SK-N-SH (cell line): ENCODE data around the gene ZDHHC8. TPM values are rescaled to one million over a fixed set of nuclear protein-coding genes. Genes with fewer than 3 reads are reported as not detected.
A peak's percentile ranks its signal among the peaks of the same experiment; 100 is the strongest.

Experiments used
- CTCF ChIA-PET: fragments of 300-600, 350-600 bp; formaldehyde crosslinking; extraction: SDS; loops from one replicate; lab custom pipeline; 2021; lab: Yijun Ruan, JAX
- POLR2A ChIA-PET: fragments of 350-600 bp; sonication (Branson Sonifier 250); formaldehyde crosslinking; extraction: SDS; loops from one replicate; lab custom pipeline; 2020; ENCODE audit warnings: antibody characterized with exemption, inconsistent platforms; lab: Yijun Ruan, JAX
- DNase-seq: peaks from one replicate; pipeline ENCODE4 v3.0.0; 2012
- H2AFZ ChIP-seq: fragments of 200-600 bp; sonication (generic); 2 replicates; pipeline ENCODE4 v1.8.1; 2016; ENCODE audit warnings: antibody characterized with exemption, mild to moderate bottlenecking, low read depth
- H3F3A ChIP-seq: fragments of 200-600 bp; sonication (generic); replicated peaks from 2 replicates; pipeline ENCODE3; 2016; ENCODE audit warnings: antibody characterized with exemption, mild to moderate bottlenecking; ENCODE audit not compliant: insufficient read depth
- H3K27ac ChIP-seq, 2 experiments: fragments of 200-500 bp in 1 of 2; fragments of 200-600 bp in 1 of 2; sonication (Bioruptor generic) in 1 of 2; sonication (generic), shearing (Covaris generic) in 1 of 2; 2 replicates each; pipeline versions ENCODE4 v1.5.1 to v1.6.1; 2014 to 2016; ENCODE audit warnings: low read depth in 2 of 2, inconsistent platforms in 1 of 2, low read length in 1 of 2, mild to moderate bottlenecking in 1 of 2, mixed read lengths in 1 of 2
- H3K27me3 ChIP-seq: fragments of 200-600 bp; sonication (generic), shearing (Covaris generic); 2 replicates; pipeline ENCODE4 v1.6.1; 2016; ENCODE audit warnings: mixed run types; ENCODE audit not compliant: insufficient read depth
- H3K36me3 ChIP-seq, 2 experiments: fragments of 200-500 bp in 1 of 2; fragments of 200-600 bp in 1 of 2; sonication (Bioruptor generic) in 1 of 2; sonication (generic) in 1 of 2; replicated peaks in 1 of 2; 2 replicates each; pipeline versions ENCODE3 to v1.5.1; 2014 to 2016; ENCODE audit warnings: low read length in 1 of 2, mild to moderate bottlenecking in 1 of 2; ENCODE audit not compliant: insufficient read depth in 2 of 2, control insufficient read depth in 1 of 2
- H3K4me1 ChIP-seq, 2 experiments: fragments of 200-500 bp in 1 of 2; fragments of 200-600 bp in 1 of 2; sonication (Bioruptor generic) in 1 of 2; sonication (generic), shearing (Covaris generic) in 1 of 2; 2 replicates each; pipeline versions ENCODE4 v1.5.1 to v1.6.1; 2014 to 2016; ENCODE audit warnings: low read depth in 1 of 2, low read length in 1 of 2, mixed run types in 1 of 2; ENCODE audit not compliant: insufficient read depth in 2 of 2, control insufficient read depth in 1 of 2
- H3K4me2 ChIP-seq: fragments of 200-600 bp; sonication (generic), shearing (Covaris generic); 2 replicates; pipeline ENCODE4 v1.6.1; 2017; ENCODE audit warnings: mixed run types
- H3K4me3 ChIP-seq, 2 experiments: fragments of 200-500 bp in 1 of 2; fragments of 200-600 bp in 1 of 2; sonication (Bioruptor generic) in 1 of 2; sonication (generic), shearing (Covaris generic) in 1 of 2; 2 replicates each; pipeline versions ENCODE4 v1.5.1 to v1.8.1; 2014 to 2016; ENCODE audit warnings: low read depth in 2 of 2, inconsistent platforms in 1 of 2, low read length in 1 of 2, mild to moderate bottlenecking in 1 of 2, mixed read lengths in 1 of 2, moderate library complexity in 1 of 2
- H3K79me2 ChIP-seq: fragments of 200-600 bp; sonication (generic); 2 replicates; pipeline ENCODE4 v1.8.1; 2017; ENCODE audit warnings: mild to moderate bottlenecking; ENCODE audit not compliant: insufficient read depth
- H3K9ac ChIP-seq: fragments of 200-600 bp; sonication (generic); 2 replicates; pipeline ENCODE4 v1.6.1; 2017; ENCODE audit warnings: mixed run types
- H3K9me2 ChIP-seq: fragments of 200-600 bp; sonication (generic); 2 replicates; pipeline ENCODE4 v1.6.1; 2017; ENCODE audit warnings: mixed run types
- H3K9me3 ChIP-seq: fragments of 200-600 bp; sonication (generic); 2 replicates; pipeline ENCODE4 v1.6.1; 2017; ENCODE audit warnings: mixed run types, mild to moderate bottlenecking, moderate library complexity
- H4K20me1 ChIP-seq: fragments of 200-600 bp; sonication (generic); 2 replicates; pipeline ENCODE4 v1.6.1; 2017; ENCODE audit warnings: mild to moderate bottlenecking, mixed run types; ENCODE audit not compliant: insufficient read depth
- CHD2 ChIP-seq: fragments of 150-350 bp; IDR thresholded peaks from 2 replicates; pipeline ENCODE4 v1.6.1; 2018; ENCODE audit warnings: low read length; ENCODE audit not compliant: partially characterized antibody
- ELF1 ChIP-seq: IDR thresholded peaks from 2 replicates; pipeline ENCODE4 v1.4.0; 2012
- FOXJ3 ChIP-seq: sonication (generic); formaldehyde crosslinking; IDR thresholded peaks from 2 replicates; pipeline ENCODE4 v1.5.1; 2020; ENCODE audit warnings: mild to moderate bottlenecking, missing genetic modification reagents
- MXI1 ChIP-seq: IDR thresholded peaks from 2 replicates; pipeline ENCODE4 v1.6.1; 2012; ENCODE audit warnings: mild to moderate bottlenecking, low read depth, low read length, improper control_type of control experiment
- PBX3 ChIP-seq: IDR thresholded peaks from 2 replicates; pipeline ENCODE4; 2012
- POLR2AphosphoS5 ChIP-seq: IDR thresholded peaks from 2 replicates; pipeline ENCODE4 v1.6.1; 2012; ENCODE audit warnings: low read depth, low read length
- RAD21 ChIP-seq: IDR thresholded peaks from 2 replicates; pipeline ENCODE4 v1.6.1; 2012; ENCODE audit warnings: mild to moderate bottlenecking, low read length
- RXRA ChIP-seq: IDR thresholded peaks from 2 replicates; pipeline ENCODE4 v1.4.0; 2012; ENCODE audit warnings: low read depth, mild to moderate bottlenecking, borderline replicate concordance
- SMC3 ChIP-seq: IDR thresholded peaks from 2 replicates; pipeline ENCODE4 v1.6.1; 2012; ENCODE audit warnings: low read depth, low read length, improper control_type of control experiment
- YY1 ChIP-seq: IDR thresholded peaks from 2 replicates; pipeline ENCODE4 v1.4.0; 2012; ENCODE audit warnings: low read depth, mild to moderate bottlenecking
- WGBS: methylation state at CpG from one replicate; pipeline ENCODE4 v1.1.6; 2017; ENCODE audit warnings: low lambda C conversion rate; 5-methylcytosine and 5-hydroxymethylcytosine counted together
- polyA plus RNA-seq, 3 experiments: library from polyadenylated mRNA; depleted of rRNA; stranded (reverse); fragments of >200 nt; gene quantifications; 2 replicates each; pipeline ENCODE4 v1.2.3, GENCODE V29; 2012
- TF ChIP-seq, protein P1 (sequence below): fragments of 200-600 bp; sonication (generic); IDR thresholded peaks from 2 replicates; pipeline ENCODE4 v1.6.1; 2017; ENCODE audit warnings: antibody characterized with exemption, mild to moderate bottlenecking, moderate library complexity
- TF ChIP-seq, protein P2 (sequence below): IDR thresholded peaks from 2 replicates; pipeline ENCODE4 v1.4.0; 2012; ENCODE audit warnings: low read depth, borderline replicate concordance

ZDHHC8 gene
- polyA plus RNA-seq, 1 of the 3 experiments (the other 2 are of a cell fraction): 65.3 TPM

GRCh38 chr22:20156042-20156389 lies 24.4 kb downstream of the ZDHHC8 start:
- Histone ChIP-seq H3K4me3 (peak overlapping the region in 1 of 2 experiments; percentile 61; a peak in 2 of 4 replicates), H3K27me3 (no peaks in the 10 kb centered on the region), H3K27ac (peak overlapping the region in 1 of 2 experiments; percentile 74; a peak in 2 of 4 replicates), H3K79me2 (peaks cover 4% of the 10 kb centered on the region; the same call in 1 of the 2 replicates), H3K9me2 (no peaks in the 10 kb centered on the region), H3K36me3 (peaks cover 0 to 2% of the 10 kb centered on the region in 2 experiments), H3K9me3 (no peaks in the 10 kb centered on the region), H3K4me2 (peak overlapping the region; percentile 96), H3K9ac (no peak overlapping the region), H3K4me1 (peaks cover 0 to 35% of the 10 kb centered on the region in 2 experiments; a peak in 1 of 4 replicates), H3F3A (peaks cover 7% of the 10 kb centered on the region), H4K20me1 (no peaks in the 10 kb centered on the region), H2AFZ (no peak overlapping the region)
- ChIA-PET POLR2A (no interaction called here), CTCF (interaction anchor here (0.6 to 5.1 kb wide), 16 partner anchors 12 to 238 kb away, joined by 3 to 87 read pairs (median 4); partner anchors contain the start of genes DGCR6L and ZNF74)
- no peak for TF ChIP-seq YY1
- TF ChIP-seq, protein P1, sequence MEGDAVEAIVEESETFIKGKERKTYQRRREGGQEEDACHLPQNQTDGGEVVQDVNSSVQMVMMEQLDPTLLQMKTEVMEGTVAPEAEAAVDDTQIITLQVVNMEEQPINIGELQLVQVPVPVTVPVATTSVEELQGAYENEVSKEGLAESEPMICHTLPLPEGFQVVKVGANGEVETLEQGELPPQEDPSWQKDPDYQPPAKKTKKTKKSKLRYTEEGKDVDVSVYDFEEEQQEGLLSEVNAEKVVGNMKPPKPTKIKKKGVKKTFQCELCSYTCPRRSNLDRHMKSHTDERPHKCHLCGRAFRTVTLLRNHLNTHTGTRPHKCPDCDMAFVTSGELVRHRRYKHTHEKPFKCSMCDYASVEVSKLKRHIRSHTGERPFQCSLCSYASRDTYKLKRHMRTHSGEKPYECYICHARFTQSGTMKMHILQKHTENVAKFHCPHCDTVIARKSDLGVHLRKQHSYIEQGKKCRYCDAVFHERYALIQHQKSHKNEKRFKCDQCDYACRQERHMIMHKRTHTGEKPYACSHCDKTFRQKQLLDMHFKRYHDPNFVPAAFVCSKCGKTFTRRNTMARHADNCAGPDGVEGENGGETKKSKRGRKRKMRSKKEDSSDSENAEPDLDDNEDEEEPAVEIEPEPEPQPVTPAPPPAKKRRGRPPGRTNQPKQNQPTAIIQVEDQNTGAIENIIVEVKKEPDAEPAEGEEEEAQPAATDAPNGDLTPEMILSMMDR: no peak
- TF ChIP-seq, protein P2, sequence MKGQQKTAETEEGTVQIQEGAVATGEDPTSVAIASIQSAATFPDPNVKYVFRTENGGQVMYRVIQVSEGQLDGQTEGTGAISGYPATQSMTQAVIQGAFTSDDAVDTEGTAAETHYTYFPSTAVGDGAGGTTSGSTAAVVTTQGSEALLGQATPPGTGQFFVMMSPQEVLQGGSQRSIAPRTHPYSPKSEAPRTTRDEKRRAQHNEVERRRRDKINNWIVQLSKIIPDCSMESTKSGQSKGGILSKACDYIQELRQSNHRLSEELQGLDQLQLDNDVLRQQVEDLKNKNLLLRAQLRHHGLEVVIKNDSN: no peak
- no peak for TF ChIP-seq ELF1
- TF ChIP-seq FOXJ3 (CRISPR knock-in tag): no peak
- no peak for TF ChIP-seq POLR2AphosphoS5
- TF ChIP-seq SMC3: no peak
- no peak for TF ChIP-seq CHD2
- no peak for TF ChIP-seq RXRA
- no peak for TF ChIP-seq RAD21
- 63% methylated on average over 4 of the region's 7 CpGs for WGBS
- DNase-seq: no peak

DNA sequence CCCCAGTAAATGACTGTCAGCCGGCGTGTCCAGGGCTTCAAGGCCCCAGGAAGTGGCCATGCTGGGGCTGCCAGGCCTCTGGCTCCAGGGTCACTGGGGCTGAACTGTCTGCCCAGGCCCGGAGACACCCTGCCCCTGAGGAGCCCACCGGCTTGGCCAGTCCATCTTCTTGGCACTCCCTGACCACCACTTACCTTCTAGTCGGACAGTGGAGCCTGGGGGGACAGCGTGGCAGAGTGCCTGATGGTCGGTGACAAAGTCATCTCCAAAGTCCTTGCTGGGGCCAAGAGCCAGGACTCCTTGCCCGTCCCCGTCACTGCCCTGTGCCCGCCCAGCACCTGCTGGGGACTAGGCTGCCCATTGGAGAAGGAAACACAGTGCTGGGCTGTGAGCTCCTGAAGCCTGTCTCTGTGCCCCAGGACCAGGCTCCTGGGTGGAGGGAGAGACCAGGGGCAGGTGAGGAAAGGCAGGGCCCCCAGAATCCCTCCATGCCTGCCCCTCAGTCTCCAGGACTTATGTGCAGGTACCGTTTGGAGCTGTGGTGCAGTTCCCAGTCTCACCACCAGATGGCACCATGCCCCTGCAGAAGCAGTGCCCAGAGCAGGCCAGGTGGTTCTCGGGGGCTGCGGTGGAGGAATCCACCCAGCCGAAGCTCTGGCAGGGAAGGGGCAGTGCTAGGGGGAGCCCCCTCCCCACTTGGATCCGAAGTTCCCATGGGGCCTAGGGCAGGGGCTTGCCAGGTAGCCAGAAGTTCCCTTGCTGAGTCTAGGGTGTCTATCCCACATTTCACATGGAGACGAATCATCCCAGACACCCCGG lies 25.2 kb downstream of the ZDHHC8 start:
- Histone ChIP-seq H3K9me2 (no peaks in the 10 kb centered on the region), H3F3A (no peaks in the 10 kb centered on the region), H3K79me2 (peaks cover 4% of the 10 kb centered on the region; the same call in 1 of the 2 replicates), H3K4me3 (peak overlapping the region; percentile 49 to 61; a peak in 2 of 4 replicates), H3K4me1 (peaks cover 0 to 35% of the 10 kb centered on the region in 2 experiments; a peak in 1 of 4 replicates), H3K9ac (no peak overlapping the region), H3K9me3 (no peaks in the 10 kb centered on the region), H3K27me3 (no peaks in the 10 kb centered on the region), H3K27ac (peak overlapping the region in 1 of 2 experiments; percentile 74; a peak in 1 of 4 replicates), H3K36me3 (peaks cover 0 to 2% of the 10 kb centered on the region in 2 experiments), H2AFZ (no peak overlapping the region), H4K20me1 (no peaks in the 10 kb centered on the region), H3K4me2 (no peak overlapping the region)
- DNase-seq: peak; percentile 90
- ChIA-PET CTCF (interaction anchor here (0.6 to 5.1 kb wide), 49 partner anchors 9 to 384 kb away, joined by 3 to 87 read pairs (median 5); partner anchors contain the start of gene DGCR6L), POLR2A (interaction anchor here (0.6 to 1.4 kb wide), 6 partner anchors 81 to 703 kb away, joined by 3 to 6 read pairs (median 3); partner anchors contain the start of gene ZNF74)
- peak; percentile 100 for TF ChIP-seq SMC3
- TF ChIP-seq RAD21: peak; percentile 98
- TF ChIP-seq, protein P1: peak; percentile 95
- no peak for TF ChIP-seq MXI1
- no peak for TF ChIP-seq PBX3
- 30% methylated on average over 10 of the region's 17 CpGs for WGBS
